22Rv1 (cell line): ENCODE measurements around the gene GRPEL1.
A peak's percentile ranks its signal among the peaks of the same experiment; 100 is the strongest.

Experiments used
- H3K27ac ChIP-seq: fragments of 450-650 bp; 2 replicates; pipeline ENCODE4 v1.5.1; 2017
- ZFX ChIP-seq: fragments of 450-650 bp; IDR thresholded peaks from 2 replicates; pipeline ENCODE4 v1.6.1; 2017; ENCODE audit warnings: antibody characterized with exemption, borderline replicate concordance
- TF ChIP-seq, protein P1 (sequence below): fragments of 450-650 bp; IDR thresholded peaks from 2 replicates; pipeline ENCODE4 v1.5.1; 2017; ENCODE audit warnings: mild to moderate bottlenecking

Gene GRPEL1

DNA sequence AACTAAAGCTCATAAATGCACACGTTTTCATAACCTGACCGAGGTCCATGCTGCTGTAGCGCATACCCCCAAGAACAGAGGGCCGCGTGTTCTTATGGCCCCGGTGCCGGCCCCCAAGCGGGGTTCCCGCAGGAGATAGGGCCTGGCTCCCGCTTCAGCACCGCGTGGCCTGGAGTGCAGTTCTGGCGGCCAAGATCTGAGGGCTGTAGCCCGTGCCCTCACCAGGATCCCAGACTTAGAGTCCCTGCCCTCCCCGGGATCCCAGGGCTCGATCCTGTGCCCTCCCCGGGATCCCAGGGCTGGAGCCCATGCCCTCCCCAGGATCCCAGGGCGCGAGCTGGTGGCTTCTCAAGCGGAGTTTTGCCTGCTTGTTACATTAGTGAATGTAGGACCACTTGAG is 1.0 kb upstream of the GRPEL1 start:
- TF ChIP-seq, protein P1, sequence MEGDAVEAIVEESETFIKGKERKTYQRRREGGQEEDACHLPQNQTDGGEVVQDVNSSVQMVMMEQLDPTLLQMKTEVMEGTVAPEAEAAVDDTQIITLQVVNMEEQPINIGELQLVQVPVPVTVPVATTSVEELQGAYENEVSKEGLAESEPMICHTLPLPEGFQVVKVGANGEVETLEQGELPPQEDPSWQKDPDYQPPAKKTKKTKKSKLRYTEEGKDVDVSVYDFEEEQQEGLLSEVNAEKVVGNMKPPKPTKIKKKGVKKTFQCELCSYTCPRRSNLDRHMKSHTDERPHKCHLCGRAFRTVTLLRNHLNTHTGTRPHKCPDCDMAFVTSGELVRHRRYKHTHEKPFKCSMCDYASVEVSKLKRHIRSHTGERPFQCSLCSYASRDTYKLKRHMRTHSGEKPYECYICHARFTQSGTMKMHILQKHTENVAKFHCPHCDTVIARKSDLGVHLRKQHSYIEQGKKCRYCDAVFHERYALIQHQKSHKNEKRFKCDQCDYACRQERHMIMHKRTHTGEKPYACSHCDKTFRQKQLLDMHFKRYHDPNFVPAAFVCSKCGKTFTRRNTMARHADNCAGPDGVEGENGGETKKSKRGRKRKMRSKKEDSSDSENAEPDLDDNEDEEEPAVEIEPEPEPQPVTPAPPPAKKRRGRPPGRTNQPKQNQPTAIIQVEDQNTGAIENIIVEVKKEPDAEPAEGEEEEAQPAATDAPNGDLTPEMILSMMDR = no peak
- no peak for TF ChIP-seq ZFX
- no peak overlapping the region for H3K27ac ChIP-seq

DNA sequence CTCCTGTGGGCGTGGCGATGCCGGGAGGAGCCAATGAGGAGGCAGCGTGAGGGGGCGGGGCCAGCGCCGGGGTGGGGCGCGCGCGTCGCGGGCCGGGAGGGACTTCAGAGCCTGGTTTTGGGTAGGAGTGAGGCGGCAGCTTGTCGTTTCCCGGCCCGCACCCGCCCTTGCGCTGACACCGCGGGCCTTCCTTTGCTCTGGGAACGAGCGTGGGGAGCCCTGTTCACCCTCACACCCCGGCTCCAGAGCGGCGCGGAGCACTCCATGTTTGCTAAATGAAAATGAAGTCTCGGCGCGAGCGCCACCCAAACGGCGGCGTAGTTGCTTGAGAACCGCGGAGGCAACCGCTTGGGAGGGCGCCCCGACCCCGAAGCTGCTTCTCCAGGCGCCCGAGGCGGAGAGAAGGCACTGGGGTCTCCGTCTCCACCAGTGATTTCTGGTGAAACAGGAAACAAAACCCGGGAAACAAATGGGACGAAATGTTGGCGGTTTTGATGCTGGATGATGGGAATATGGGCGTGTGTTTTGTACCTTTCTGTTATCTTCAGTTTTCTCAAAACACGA is 497 bp upstream of the GRPEL1 start:
- H3K27ac ChIP-seq = peak overlapping the region; percentile 77
- TF ChIP-seq, protein P1 = 0 out of 2 replicates have a peak, but pooled peaks have one; percentile 3
- TF ChIP-seq ZFX = no peak

DNA sequence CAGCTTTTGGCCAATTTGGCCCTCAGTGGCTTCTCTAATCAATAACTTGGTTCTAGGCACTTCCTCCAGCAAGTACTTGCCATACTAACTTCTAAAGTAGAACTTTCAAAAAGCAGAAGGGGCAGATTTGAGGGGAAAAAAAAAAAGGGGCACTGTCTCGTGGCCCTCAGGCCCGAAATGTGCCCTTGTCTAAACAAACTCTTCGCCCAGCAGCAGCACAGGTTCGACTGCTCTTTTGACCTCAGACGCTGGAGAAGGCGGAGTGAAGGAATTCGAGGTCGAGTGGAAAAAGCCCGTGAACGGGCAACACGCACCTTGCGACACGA is 775 bp downstream of the GRPEL1 start:
- TF ChIP-seq, protein P1 = no peak
- TF ChIP-seq ZFX = no peak
- peak overlapping the region; percentile 77 for H3K27ac ChIP-seq

DNA sequence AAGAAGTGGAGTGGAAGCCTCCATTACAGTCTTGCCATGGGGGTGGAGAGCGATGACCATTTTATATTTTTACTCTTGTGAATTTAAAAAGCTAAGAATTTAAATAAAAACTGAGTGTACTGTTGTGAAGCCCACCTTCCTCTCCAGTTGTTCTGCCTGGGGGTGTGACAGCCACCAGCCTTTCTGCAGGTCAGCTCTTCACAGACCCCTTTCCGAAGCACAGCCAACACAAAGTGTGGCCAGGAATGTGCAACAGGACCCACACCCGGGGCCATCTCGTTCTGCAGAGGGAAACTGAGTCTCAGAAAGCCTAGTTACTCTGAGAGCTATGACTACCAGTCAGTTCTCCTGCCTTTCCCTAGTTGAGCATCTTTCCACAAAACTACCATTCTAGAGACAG is 1.4 kb downstream of the GRPEL1 start:
- TF ChIP-seq, protein P1 = no peak
- no peak for TF ChIP-seq ZFX
- H3K27ac ChIP-seq = peak overlapping the region; percentile 77; the same call in 1 of the 2 replicates

DNA sequence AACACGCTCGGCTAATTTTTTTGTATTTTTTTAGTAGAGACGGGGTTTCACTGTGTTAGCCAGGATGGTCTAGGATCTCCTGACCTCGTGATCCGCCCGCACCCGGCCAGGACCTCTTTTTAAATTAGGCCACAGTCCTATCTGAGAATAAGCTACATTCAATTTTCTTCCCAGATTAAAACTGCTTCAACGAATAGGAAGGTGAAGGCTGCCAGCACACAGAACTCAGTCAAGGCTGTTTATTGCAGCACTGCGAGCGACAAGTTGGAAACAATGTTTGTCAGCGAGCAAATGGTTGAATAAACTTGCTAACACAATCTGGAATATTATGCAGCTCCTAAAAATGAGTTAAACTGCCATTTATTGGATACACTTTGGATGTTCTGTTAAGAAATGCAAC is 1.9 kb downstream of the GRPEL1 start:
- H3K27ac ChIP-seq = no peak overlapping the region
- TF ChIP-seq, protein P1 = no peak
- no peak for TF ChIP-seq ZFX

DNA sequence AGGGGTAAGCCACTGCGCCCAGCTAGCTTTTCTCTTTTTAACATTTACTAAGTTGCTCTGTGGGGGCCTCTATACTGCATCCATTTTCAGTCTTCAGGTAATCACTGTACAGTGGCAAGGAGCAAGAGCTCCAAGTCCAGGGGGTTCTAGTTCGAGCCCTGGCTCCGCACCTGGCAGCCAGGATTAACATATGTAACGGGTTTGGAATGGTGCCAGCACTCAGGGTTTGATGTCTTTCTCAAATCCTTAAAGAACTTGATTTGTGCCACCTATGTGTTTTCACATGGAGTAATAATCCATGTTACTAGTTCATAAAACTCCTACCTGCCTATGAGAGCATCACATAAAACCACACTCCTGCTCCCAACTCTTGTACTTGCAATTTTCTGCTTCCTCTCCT is 4.5 kb downstream of the GRPEL1 start:
- TF ChIP-seq ZFX = no peak
- TF ChIP-seq, protein P1 = no peak
- no peak overlapping the region for H3K27ac ChIP-seq

DNA sequence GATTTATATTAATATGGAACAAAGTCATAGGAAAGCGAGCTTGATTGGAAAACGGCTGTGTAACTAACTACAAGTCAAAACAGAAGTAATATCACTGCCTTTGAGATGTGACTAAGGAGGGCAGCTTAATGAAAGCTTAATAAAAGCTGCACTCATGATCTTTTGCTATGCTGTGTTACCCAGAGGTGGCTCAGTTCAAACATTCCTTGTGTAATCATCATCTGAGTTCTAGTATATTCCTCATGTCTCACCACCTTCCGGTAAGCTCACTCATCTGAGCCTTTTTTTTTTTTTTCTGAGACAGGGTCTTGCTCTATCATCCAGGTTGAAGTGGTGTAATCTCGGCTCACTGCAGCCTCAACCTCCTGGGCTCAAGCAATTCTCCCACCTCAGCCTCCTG is 5.0 kb downstream of the GRPEL1 start:
- H3K27ac ChIP-seq = no peak overlapping the region
- TF ChIP-seq ZFX = no peak
- TF ChIP-seq, protein P1 = no peak
